ENCODE data around the gene RNF20. TPM values are rescaled to one million over a fixed set of nuclear protein-coding genes. Genes with fewer than 3 reads are reported as not detected.
A peak's percentile ranks its signal among the peaks of the same experiment; 100 is the strongest.

Gene RNF20
- total and polyA plus RNA-seq, 2 donors (not counting 1 experiment from before 2014, with no cell fraction given): 5.7 to 56.4 TPM

DNA sequence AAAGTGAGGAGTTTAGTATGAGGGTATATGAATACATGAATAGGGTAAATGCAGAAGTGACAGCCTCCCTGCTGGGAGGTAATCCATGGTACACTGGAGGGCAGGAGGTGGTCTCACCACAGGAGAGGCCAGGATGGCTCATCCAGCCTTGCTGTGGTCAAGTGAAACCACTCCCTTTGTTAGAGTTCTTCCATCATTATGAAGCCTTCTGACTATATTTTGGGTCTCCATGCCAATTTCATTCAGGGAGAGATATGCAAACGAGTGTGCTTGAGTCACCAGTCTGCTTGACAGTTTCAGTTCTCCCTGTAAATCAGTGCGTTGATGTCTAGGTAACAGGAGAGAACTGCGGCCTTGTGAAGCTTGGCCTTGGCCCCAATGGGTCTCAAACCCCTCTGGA, 44.7 kb downstream of the RNF20 start:
- peak; percentile 22 for DNase-seq
- ATAC-seq (ENCODE audit: low read depth): peak; percentile 51
- POLR2A ChIA-PET: no interaction called here
- Histone ChIP-seq H3K4me3 (ENCODE audit: control extremely low read depth in 1 of 5, extremely low read depth in 1 of 5, insufficient read depth in 1 of 5, low read depth in 2 of 5, low read length in 4 of 5) (no peak overlapping the region), H2AFZ (ENCODE audit: insufficient read depth, low read depth, low read length, poor library complexity, severe bottlenecking) (no peak overlapping the region), H3K36me3 (replicated peaks in 1 of 2; ENCODE audit: control extremely low read depth in 1 of 2, control insufficient read depth in 1 of 2, extremely low read depth in 1 of 2, insufficient read depth in 2 of 2, low read length in 1 of 2) (no peaks in the 10 kb centered on the region), H3K9ac (ENCODE audit: low read length) (peak overlapping the region; percentile 0), H3K79me2 (ENCODE audit: control insufficient read depth, insufficient read depth, low read length) (no peaks in the 10 kb centered on the region), H3K9me3 (ENCODE audit: control extremely low read depth in 1 of 3, control insufficient read depth in 2 of 3, insufficient read depth in 1 of 3, low read length in 2 of 3) (no peaks in the 10 kb centered on the region), H3K27ac (ENCODE audit: low read length in 2 of 2) (no peak overlapping the region), H4K20me1 (ENCODE audit: control insufficient read depth, insufficient read depth, low read length, poor library complexity, severe bottlenecking) (no peaks in the 10 kb centered on the region), H3K4me2 (replicated peaks; ENCODE audit: low read depth, low read length, poor library complexity, severe bottlenecking) (no peak overlapping the region), H3K27me3 (replicated peaks in 1 of 4; ENCODE audit: control extremely low read depth in 1 of 4, control insufficient read depth in 3 of 4, insufficient read depth in 4 of 4, low read length in 3 of 4) (no peaks in the 10 kb centered on the region), H3K4me1 (ENCODE audit: control insufficient read depth in 2 of 2, insufficient read depth in 2 of 2, low read length in 2 of 2) (peaks cover 5 to 10% of the 10 kb centered on the region in 2 donors)
- WGBS (ENCODE audit: insufficient coverage): 72% methylated on average over 3 of the region's 3 CpGs
- peak overlapping the region; percentile 4 for H3K27ac Mint-ChIP-seq
- no peaks in the 10 kb centered on the region for H3K9me3 Mint-ChIP-seq (ENCODE audit: insufficient read depth)
- no peak for TF ChIP-seq EZH2 (IDR thresholded peaks at IDR 0.05; ENCODE audit: borderline replicate concordance, insufficient read depth, low read depth, low read length, poor library complexity, severe bottlenecking)
- TF ChIP-seq, protein P1, sequence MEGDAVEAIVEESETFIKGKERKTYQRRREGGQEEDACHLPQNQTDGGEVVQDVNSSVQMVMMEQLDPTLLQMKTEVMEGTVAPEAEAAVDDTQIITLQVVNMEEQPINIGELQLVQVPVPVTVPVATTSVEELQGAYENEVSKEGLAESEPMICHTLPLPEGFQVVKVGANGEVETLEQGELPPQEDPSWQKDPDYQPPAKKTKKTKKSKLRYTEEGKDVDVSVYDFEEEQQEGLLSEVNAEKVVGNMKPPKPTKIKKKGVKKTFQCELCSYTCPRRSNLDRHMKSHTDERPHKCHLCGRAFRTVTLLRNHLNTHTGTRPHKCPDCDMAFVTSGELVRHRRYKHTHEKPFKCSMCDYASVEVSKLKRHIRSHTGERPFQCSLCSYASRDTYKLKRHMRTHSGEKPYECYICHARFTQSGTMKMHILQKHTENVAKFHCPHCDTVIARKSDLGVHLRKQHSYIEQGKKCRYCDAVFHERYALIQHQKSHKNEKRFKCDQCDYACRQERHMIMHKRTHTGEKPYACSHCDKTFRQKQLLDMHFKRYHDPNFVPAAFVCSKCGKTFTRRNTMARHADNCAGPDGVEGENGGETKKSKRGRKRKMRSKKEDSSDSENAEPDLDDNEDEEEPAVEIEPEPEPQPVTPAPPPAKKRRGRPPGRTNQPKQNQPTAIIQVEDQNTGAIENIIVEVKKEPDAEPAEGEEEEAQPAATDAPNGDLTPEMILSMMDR (IDR thresholded peaks at IDR 0.05): no peak
- intact Hi-C loops (cut with micrococcal nuclease): no loop called here
- H3K4me3 Mint-ChIP-seq: no peak overlapping the region
- peaks cover 11% of the 10 kb centered on the region for H3K4me1 Mint-ChIP-seq
- CTCF ChIA-PET: no interaction called here
- H3K27me3 Mint-ChIP-seq: peaks cover 3% of the 10 kb centered on the region

DNA sequence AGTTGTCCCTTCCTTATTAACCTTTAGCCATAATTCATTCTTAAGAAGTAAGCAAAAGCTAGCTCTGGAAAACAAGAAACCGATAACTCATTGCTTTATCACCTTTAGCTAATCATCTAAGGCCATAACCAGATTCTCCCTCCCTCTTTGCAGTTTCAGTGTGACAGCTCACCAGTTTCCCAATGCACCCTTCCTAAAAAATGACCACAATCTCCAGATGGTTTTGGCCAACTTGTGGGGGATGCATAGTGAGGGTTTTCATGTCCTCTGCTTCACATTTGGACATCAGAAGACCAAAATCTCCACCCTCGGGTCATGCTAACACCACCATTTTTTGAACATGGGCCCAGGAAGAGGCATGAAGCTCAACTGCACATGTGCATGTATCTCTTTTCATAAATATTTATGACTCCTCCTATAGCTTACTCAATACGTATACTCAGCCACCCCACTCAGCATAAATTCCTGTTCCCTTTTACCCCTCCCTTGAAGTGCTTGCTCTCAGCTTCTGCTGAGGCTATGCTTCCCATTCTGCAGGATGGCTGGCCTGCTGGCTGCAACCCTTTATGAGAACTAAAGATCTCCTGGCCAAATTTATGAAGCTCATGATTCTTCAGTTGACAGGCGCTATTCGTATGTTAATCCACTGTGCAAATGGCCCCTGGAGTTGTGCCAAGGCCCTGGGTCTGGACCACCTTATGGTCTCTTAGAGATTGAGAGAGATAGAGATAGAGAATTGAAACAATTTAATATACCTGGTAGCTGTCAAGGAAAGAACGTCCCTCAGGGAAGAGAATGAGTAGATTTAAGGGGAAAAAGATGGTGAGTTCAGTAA, 46.3 kb downstream of the RNF20 start:
- WGBS (ENCODE audit: insufficient coverage): 96% methylated on average over 6 of the region's 6 CpGs
- H3K4me1 ChIP-seq (ENCODE audit: control insufficient read depth in 2 of 2, insufficient read depth in 2 of 2, low read length in 2 of 2): peaks cover 5 to 10% of the 10 kb centered on the region in 2 donors
- TF ChIP-seq, protein P1 (IDR thresholded peaks at IDR 0.05): no peak
- TF ChIP-seq EZH2 (IDR thresholded peaks at IDR 0.05; ENCODE audit: borderline replicate concordance, insufficient read depth, low read depth, low read length, poor library complexity, severe bottlenecking): no peak
- H3K4me3 Mint-ChIP-seq: no peak overlapping the region
- H3K36me3 ChIP-seq (replicated peaks in 1 of 2; ENCODE audit: control extremely low read depth in 1 of 2, control insufficient read depth in 1 of 2, extremely low read depth in 1 of 2, insufficient read depth in 2 of 2, low read length in 1 of 2): no peaks in the 10 kb centered on the region
- H3K79me2 ChIP-seq (ENCODE audit: control insufficient read depth, insufficient read depth, low read length): no peaks in the 10 kb centered on the region
- no peak overlapping the region for H3K9ac ChIP-seq (ENCODE audit: low read length)
- H3K9me3 Mint-ChIP-seq (ENCODE audit: insufficient read depth): no peaks in the 10 kb centered on the region
- no peak overlapping the region for H3K27ac ChIP-seq (ENCODE audit: low read length in 2 of 2)
- DNase-seq: no peak
- H3K27me3 Mint-ChIP-seq: peaks cover 3% of the 10 kb centered on the region
- no peak overlapping the region for H3K27ac Mint-ChIP-seq
- H3K4me3 ChIP-seq (ENCODE audit: control extremely low read depth in 1 of 5, extremely low read depth in 1 of 5, insufficient read depth in 1 of 5, low read depth in 2 of 5, low read length in 4 of 5): no peak overlapping the region
- H3K9me3 ChIP-seq (ENCODE audit: control extremely low read depth in 1 of 3, control insufficient read depth in 2 of 3, insufficient read depth in 1 of 3, low read length in 2 of 3): no peaks in the 10 kb centered on the region
- H4K20me1 ChIP-seq (ENCODE audit: control insufficient read depth, insufficient read depth, low read length, poor library complexity, severe bottlenecking): no peaks in the 10 kb centered on the region
- ChIA-PET CTCF (interaction anchor here (0.9 kb wide), 1 partner anchor 12 kb away, joined by 5 read pairs; no protein-coding TSS in a partner anchor), POLR2A (no interaction called here)
- no peak overlapping the region for H3K4me2 ChIP-seq (replicated peaks; ENCODE audit: low read depth, low read length, poor library complexity, severe bottlenecking)
- H3K4me1 Mint-ChIP-seq: peaks cover 11% of the 10 kb centered on the region
- intact Hi-C loops (cut with micrococcal nuclease): no loop called here
- ATAC-seq (ENCODE audit: low read depth): no peak
- no peaks in the 10 kb centered on the region for H3K27me3 ChIP-seq (replicated peaks in 1 of 4; ENCODE audit: control extremely low read depth in 1 of 4, control insufficient read depth in 3 of 4, insufficient read depth in 4 of 4, low read length in 3 of 4)
- H2AFZ ChIP-seq (ENCODE audit: insufficient read depth, low read depth, low read length, poor library complexity, severe bottlenecking): no peak overlapping the region
